Endothelial cell of umbilical vein (primary cell): ENCODE results near the gene GGA3. TPM values are rescaled to one million over a fixed set of nuclear protein-coding genes. Genes with fewer than 3 reads are reported as not detected.

Source experiments
- BruUV-seq: library from RNA; stranded (reverse); fragments of 400-500 nt; replicated peaks from 2 replicates; lab custom pipeline; 2021; lab: Mats Ljungman, UMichigan
- CTCF ChIA-PET: fragments of 300-600, 350-600 bp; sonication (Branson Sonifier 250); formaldehyde crosslinking; loops from one replicate; lab custom pipeline; 2021; ENCODE audit warnings: antibody characterized with exemption, inconsistent platforms; lab: Charles Lee
- POLR2A ChIA-PET: fragments of 300-600, 350-600 bp; sonication (Branson Sonifier 250); formaldehyde crosslinking; loops from one replicate; lab custom pipeline; 2021; ENCODE audit warnings: antibody characterized with exemption, inconsistent platforms; lab: Charles Lee
- DNase-seq: peaks from one replicate; pipeline ENCODE4 v3.0.0-alpha.2; 2011; ENCODE audit warnings: low read depth, low spot score
- FAIRE-seq: peaks from 2 replicates; lab custom pipeline; 2011; peaks lifted over from hg19 to GRCh38; lab: Jason Lieb, UNC
- H2AFZ ChIP-seq: 2 replicates; pipeline ENCODE4 v1.6.0; 2012; ENCODE audit warnings: low read depth, low read length, control low read depth, inconsistent platforms
- H3K27ac ChIP-seq: 2 replicates; pipeline ENCODE4 v1.5.1; 2011; ENCODE audit warnings: low read depth, mild to moderate bottlenecking, control low read depth, low read length, moderate library complexity; ENCODE audit not compliant: insufficient read depth
- H3K27me3 ChIP-seq, 2 experiments: 2 replicates each; pipeline versions ENCODE4 v1.6.0 to v1.6.1; 2011; ENCODE audit warnings: low read length in 2 of 2, mixed read lengths in 1 of 2; ENCODE audit not compliant: control insufficient read depth in 2 of 2, insufficient read depth in 2 of 2
- H3K36me3 ChIP-seq, 2 experiments: 2 replicates in 1 of 2; 3 replicates in 1 of 2; pipeline ENCODE4 v1.5.1; 2011; ENCODE audit warnings: low read length in 2 of 2, mild to moderate bottlenecking in 1 of 2, moderate library complexity in 1 of 2; ENCODE audit not compliant: control insufficient read depth in 2 of 2, insufficient read depth in 2 of 2; ENCODE audit errors: extremely low read depth in 1 of 2
- H3K4me1 ChIP-seq: 3 replicates; pipeline ENCODE4 v1.5.1; 2011; ENCODE audit warnings: mild to moderate bottlenecking, low read length; ENCODE audit not compliant: control insufficient read depth, insufficient read depth; ENCODE audit errors: extremely low read depth
- H3K4me2 ChIP-seq: 2 replicates; pipeline ENCODE4 v1.6.1; 2011; ENCODE audit warnings: low read length, control low read depth, mixed read lengths; ENCODE audit not compliant: insufficient read depth
- H3K4me3 ChIP-seq, 3 experiments: fragments of 200-600 bp in 1 of 3; sonication (generic), shearing (Covaris generic) in 1 of 3; replicated peaks in 1 of 3; 2 replicates each; pipeline ENCODE4 v1.5.1; 2011 to 2016; ENCODE audit warnings: control low read depth in 3 of 3, low read length in 3 of 3, mild to moderate bottlenecking in 2 of 3, inconsistent platforms in 1 of 3, low read depth in 1 of 3, moderate library complexity in 1 of 3; ENCODE audit not compliant: insufficient read depth in 1 of 3
- H3K79me2 ChIP-seq: 2 replicates; pipeline ENCODE4 v1.6.0; 2012; ENCODE audit warnings: low read length, inconsistent platforms; ENCODE audit not compliant: control insufficient read depth, insufficient read depth
- H3K9ac ChIP-seq: replicated peaks from 2 replicates; pipeline ENCODE3; 2011; ENCODE audit warnings: low read length, control low read depth; ENCODE audit not compliant: insufficient read depth; ENCODE audit errors: extremely low read depth
- H3K9me1 ChIP-seq: replicated peaks from 3 replicates; pipeline ENCODE4 v1.6.0; 2011; ENCODE audit warnings: mild to moderate bottlenecking, low read length; ENCODE audit not compliant: control insufficient read depth, insufficient read depth; ENCODE audit errors: extremely low read depth
- H3K9me3 ChIP-seq: replicated peaks from 2 replicates; pipeline ENCODE4 v1.5.1; 2012; ENCODE audit warnings: low read length, inconsistent platforms; ENCODE audit not compliant: control insufficient read depth, insufficient read depth
- H4K20me1 ChIP-seq: replicated peaks from 2 replicates; pipeline ENCODE3; 2011; ENCODE audit warnings: mild to moderate bottlenecking, low read length; ENCODE audit not compliant: control insufficient read depth, insufficient read depth; ENCODE audit errors: extremely low read depth
- FOS ChIP-seq: IDR thresholded peaks from 2 replicates; pipeline ENCODE4 v1.6.1; 2011; ENCODE audit warnings: mild to moderate bottlenecking, low read length, moderate library complexity, borderline replicate concordance; ENCODE audit not compliant: insufficient read depth
- GATA2 ChIP-seq: IDR thresholded peaks from 2 replicates; pipeline ENCODE4 v1.7.0; 2011; ENCODE audit warnings: low read depth, mild to moderate bottlenecking, moderate library complexity, mixed read lengths, low read length; ENCODE audit not compliant: insufficient read length, insufficient read depth
- JUN ChIP-seq: IDR thresholded peaks from 2 replicates; pipeline ENCODE4 v1.6.1; 2011; ENCODE audit warnings: borderline replicate concordance, low read depth; ENCODE audit not compliant: insufficient read length, insufficient read depth
- MYC ChIP-seq: IDR thresholded peaks from one replicate; pipeline ENCODE4 v1.6.1; 2011; ENCODE audit warnings: mild to moderate bottlenecking, low read depth, low read length
- POLR2A ChIP-seq: IDR thresholded peaks from 2 replicates; pipeline ENCODE4 v1.6.1; 2012; ENCODE audit warnings: low read depth, mild to moderate bottlenecking, control low read depth, low read length
- POLR2AphosphoS5 ChIP-seq: IDR thresholded peaks from 2 replicates; pipeline ENCODE4 v1.6.1; 2012; ENCODE audit warnings: low read depth, mild to moderate bottlenecking, control low read depth, low read length, moderate library complexity; ENCODE audit not compliant: insufficient read depth
- dilution Hi-C: fragments of 300-500 bp; cut with MboI; formaldehyde crosslinking; loops from one replicate; pipeline ENCODE4 v1.15.0; 2019; ENCODE audit warnings: low sequenced_read_pairs; ENCODE audit not compliant: extremely low pct_ligation_motif_present
- intact Hi-C: fragments of 100-400 bp; cut with micrococcal nuclease; formaldehyde crosslinking; loops from one replicate; pipeline ENCODE4 v1.10.0; 2022
- polyA plus RNA-seq, 4 experiments: library from polyadenylated mRNA; depleted of rRNA in 3 of 4; stranded (reverse) in 3 of 4; unstranded in 1 of 4; fragments of >200 nt; gene quantifications; 2 replicates each; pipeline versions ENCODE4 v1.2.1 to v1.2.3, GENCODE V29; 2011 to 2012; ENCODE audit warnings: missing spikeins in 1 of 4
- total RNA-seq: library from RNA; stranded (reverse); gene quantifications from 2 replicates; pipeline ENCODE4 v1.2.3, GENCODE V29; 2021
- TF ChIP-seq, protein P1 (sequence below), 2 donors: IDR thresholded peaks; 1 replicate in 1 of 2; 2 replicates in 1 of 2; pipeline ENCODE4 v1.5.1; 2011; ENCODE audit warnings: low read length in 2 of 2, mild to moderate bottlenecking in 2 of 2, moderate library complexity in 2 of 2, control low read depth in 1 of 2, inconsistent platforms in 1 of 2, low read depth in 1 of 2; ENCODE audit not compliant: insufficient read depth in 1 of 2; ENCODE audit errors: extremely low read depth in 1 of 2

The GGA3 gene
- total and polyA plus RNA-seq, 2 donors (not counting 3 experiments of a cell fraction or from before 2014, with no cell fraction given): 41.2 to 62.9 TPM

DNA sequence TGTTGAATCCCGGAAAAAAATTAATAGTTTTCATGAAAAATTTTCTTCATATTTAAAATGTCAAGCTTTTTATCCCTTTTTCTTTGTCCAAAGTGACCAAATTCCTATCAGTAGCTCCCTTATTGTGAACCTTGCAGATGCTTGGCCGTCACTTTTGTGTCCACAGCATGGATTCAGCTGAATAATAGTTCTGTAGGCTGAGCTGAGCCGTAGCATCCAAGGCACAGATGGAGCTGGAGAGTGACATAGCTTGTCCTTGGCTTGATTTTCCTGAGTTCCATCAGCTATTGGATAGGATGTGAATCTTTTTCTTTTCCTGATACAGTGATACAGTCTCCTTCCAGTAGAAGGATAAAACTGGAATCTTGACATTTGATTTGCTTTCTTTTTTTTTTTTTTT is 52.3 kb downstream of the GGA3 start:
- intact Hi-C loops (no loop called here), dilution Hi-C loops (no loop called here)
- no peaks in the 10 kb centered on the region for H3K9me3 ChIP-seq
- peaks cover 2% of the 10 kb centered on the region for H3K4me1 ChIP-seq
- no peaks in the 10 kb centered on the region for H3K27me3 ChIP-seq
- peaks cover 9 to 10% of the 10 kb centered on the region in 2 experiments for H3K36me3 ChIP-seq
- no peak overlapping the region for H3K27ac ChIP-seq
- BruUV-seq: no TSS peak
- H3K4me2 ChIP-seq: no peak overlapping the region
- H3K9me1 ChIP-seq: no peaks in the 10 kb centered on the region
- no peaks in the 10 kb centered on the region for H4K20me1 ChIP-seq
- no peak overlapping the region for H2AFZ ChIP-seq
- POLR2A ChIA-PET: interaction anchor here (0.7 kb wide), 2 partner anchors 11 to 174 kb away, joined by 3 to 5 read pairs; no protein-coding TSS in a partner anchor
- H3K4me3 ChIP-seq: no peak overlapping the region
- no peak for TF ChIP-seq FOS
- TF ChIP-seq POLR2AphosphoS5: no peak
- TF ChIP-seq MYC: no peak
- no peak for TF ChIP-seq GATA2
- no peak for TF ChIP-seq POLR2A
- TF ChIP-seq JUN: no peak
- TF ChIP-seq, protein P1, sequence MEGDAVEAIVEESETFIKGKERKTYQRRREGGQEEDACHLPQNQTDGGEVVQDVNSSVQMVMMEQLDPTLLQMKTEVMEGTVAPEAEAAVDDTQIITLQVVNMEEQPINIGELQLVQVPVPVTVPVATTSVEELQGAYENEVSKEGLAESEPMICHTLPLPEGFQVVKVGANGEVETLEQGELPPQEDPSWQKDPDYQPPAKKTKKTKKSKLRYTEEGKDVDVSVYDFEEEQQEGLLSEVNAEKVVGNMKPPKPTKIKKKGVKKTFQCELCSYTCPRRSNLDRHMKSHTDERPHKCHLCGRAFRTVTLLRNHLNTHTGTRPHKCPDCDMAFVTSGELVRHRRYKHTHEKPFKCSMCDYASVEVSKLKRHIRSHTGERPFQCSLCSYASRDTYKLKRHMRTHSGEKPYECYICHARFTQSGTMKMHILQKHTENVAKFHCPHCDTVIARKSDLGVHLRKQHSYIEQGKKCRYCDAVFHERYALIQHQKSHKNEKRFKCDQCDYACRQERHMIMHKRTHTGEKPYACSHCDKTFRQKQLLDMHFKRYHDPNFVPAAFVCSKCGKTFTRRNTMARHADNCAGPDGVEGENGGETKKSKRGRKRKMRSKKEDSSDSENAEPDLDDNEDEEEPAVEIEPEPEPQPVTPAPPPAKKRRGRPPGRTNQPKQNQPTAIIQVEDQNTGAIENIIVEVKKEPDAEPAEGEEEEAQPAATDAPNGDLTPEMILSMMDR (IDR thresholded peaks at IDR 0.05; ENCODE audit: extremely low read depth in 1 of 2, insufficient read depth in 1 of 2, low read depth in 1 of 2, low read length in 2 of 2): no peak
- H3K9ac ChIP-seq: no peak overlapping the region
- no peak for FAIRE-seq
- no peak for DNase-seq
- CTCF ChIA-PET: interaction anchor here (1.0 to 1.7 kb wide), 2 partner anchors 95 to 149 kb away, joined by 4 to 7 read pairs; no protein-coding TSS in a partner anchor
- peaks cover 31% of the 10 kb centered on the region for H3K79me2 ChIP-seq
